Measurements from ENCODE around the gene ST3GAL3.

The ST3GAL3 gene

GRCh38 chr1:43853161-43853921, 146.0 kb downstream of the ST3GAL3 start:
- no peak for TF ChIP-seq CTCF (IDR thresholded peaks at IDR 0.05)

- no peak for TF ChIP-seq CTCF (IDR thresholded peaks at IDR 0.05)
Measured at GRCh38 chr1:43854473-43854872, 147.1 kb downstream of the ST3GAL3 start.

- no peak for TF ChIP-seq CTCF (IDR thresholded peaks at IDR 0.05)
Measured at GRCh38 chr1:43856188-43856587, 148.9 kb downstream of the ST3GAL3 start.

- TF ChIP-seq CTCF (IDR thresholded peaks at IDR 0.05): no peak
Measured at GRCh38 chr1:43857163-43857562, 149.8 kb downstream of the ST3GAL3 start.

- TF ChIP-seq CTCF (IDR thresholded peaks at IDR 0.05): no peak
Measured at GRCh38 chr1:43858324-43858723, 151.0 kb downstream of the ST3GAL3 start.

GRCh38 chr1:43861337-43861736, 154.0 kb downstream of the ST3GAL3 start:
- no peak for TF ChIP-seq CTCF (IDR thresholded peaks at IDR 0.05)

GRCh38 chr1:43861988-43862735, 154.8 kb downstream of the ST3GAL3 start:
- no peak for TF ChIP-seq CTCF (IDR thresholded peaks at IDR 0.05)

All from LNCAP (cell line).